Vagina (tissue), 2 donors: ENCODE results near the gene CCDC57. TPM values are rescaled to one million over a fixed set of nuclear protein-coding genes. Genes with fewer than 3 reads are reported as not detected.

ENCODE experiments used
- DNase-seq, 2 donors: peaks; one replicate each; pipeline ENCODE4 v3.0.0-alpha.2; 2017; ENCODE audit errors: extremely low spot score in 2 of 2
- H3K27ac ChIP-seq: fragments of 200-600 bp; sonication (generic); one replicate; pipeline ENCODE4 v1.5.1; 2019
- H3K27me3 ChIP-seq: fragments of 200-600 bp; sonication (generic); one replicate; pipeline ENCODE4 v1.5.1; 2019
- H3K36me3 ChIP-seq, 2 donors: fragments of 200-600 bp; sonication (generic); one replicate each; pipeline ENCODE4 v1.5.1; 2017 to 2019
- H3K4me1 ChIP-seq: fragments of 200-600 bp; sonication (generic); one replicate; pipeline ENCODE4 v1.5.1; 2019
- H3K4me3 ChIP-seq, 2 donors: fragments of 200-600 bp; sonication (generic); 1 replicate in 1 of 2; 2 replicates in 1 of 2; pipeline ENCODE4 v1.5.1; 2016 to 2019
- H3K9me3 ChIP-seq: fragments of 200-600 bp; sonication (generic); one replicate; pipeline ENCODE4 v1.5.1; 2019
- POLR2A ChIP-seq, 2 donors: fragments of 450-650 bp; IDR thresholded peaks; one replicate each; pipeline ENCODE4 v1.6.1; 2017; ENCODE audit warnings: antibody characterized with exemption in 2 of 2, mild to moderate bottlenecking in 2 of 2, moderate library complexity in 2 of 2
- POLR2AphosphoS5 ChIP-seq, 2 donors: sonication (generic); formaldehyde crosslinking; IDR thresholded peaks; one replicate each; pipeline ENCODE4 v1.9.0; 2017; ENCODE audit warnings: antibody characterized with exemption in 2 of 2, mild to moderate bottlenecking in 2 of 2, low read depth in 1 of 2; ENCODE audit not compliant: insufficient read depth in 1 of 2
- intact Hi-C: fragments of 100-400 bp; cut with DNase I; formaldehyde crosslinking; loops from one replicate; pipeline ENCODE4 v1.15.1; 2023
- total RNA-seq: library from RNA; depleted of rRNA; stranded (reverse); fragments of >200 nt; gene quantifications from one replicate; pipeline ENCODE4 v1.2.3, GENCODE V29; 2016
- TF ChIP-seq, protein P1 (sequence below), 3 experiments: fragments of 450-650 bp in 2 of 3; fragments of 200-600 bp in 1 of 3; sonication (generic) in 1 of 3; IDR thresholded peaks; one replicate each; pipeline ENCODE4 v1.5.1; 2017 to 2019; ENCODE audit warnings: antibody characterized with exemption in 3 of 3, mild to moderate bottlenecking in 2 of 3, moderate library complexity in 2 of 3

The CCDC57 gene
- total RNA-seq, 1 donor from 2014 or later = 26.5 TPM

GRCh38 chr17:82058855-82059249, 153.8 kb downstream of the CCDC57 start:
- no peak for DNase-seq
- Histone ChIP-seq H3K4me1 (peaks cover 8% of the 10 kb centered on the region), H3K27me3 (no peaks in the 10 kb centered on the region), H3K4me3 (no peak overlapping the region), H3K36me3 (peaks cover 0 to 83% of the 10 kb centered on the region in 2 donors), H3K27ac (no peak overlapping the region), H3K9me3 (no peaks in the 10 kb centered on the region)
- TF ChIP-seq POLR2AphosphoS5 (IDR thresholded peaks at IDR 0.05; ENCODE audit: insufficient read depth in 1 of 2, low read depth in 1 of 2) (no peak), POLR2A (IDR thresholded peaks at IDR 0.05) (no peak)
- TF ChIP-seq, protein P1, sequence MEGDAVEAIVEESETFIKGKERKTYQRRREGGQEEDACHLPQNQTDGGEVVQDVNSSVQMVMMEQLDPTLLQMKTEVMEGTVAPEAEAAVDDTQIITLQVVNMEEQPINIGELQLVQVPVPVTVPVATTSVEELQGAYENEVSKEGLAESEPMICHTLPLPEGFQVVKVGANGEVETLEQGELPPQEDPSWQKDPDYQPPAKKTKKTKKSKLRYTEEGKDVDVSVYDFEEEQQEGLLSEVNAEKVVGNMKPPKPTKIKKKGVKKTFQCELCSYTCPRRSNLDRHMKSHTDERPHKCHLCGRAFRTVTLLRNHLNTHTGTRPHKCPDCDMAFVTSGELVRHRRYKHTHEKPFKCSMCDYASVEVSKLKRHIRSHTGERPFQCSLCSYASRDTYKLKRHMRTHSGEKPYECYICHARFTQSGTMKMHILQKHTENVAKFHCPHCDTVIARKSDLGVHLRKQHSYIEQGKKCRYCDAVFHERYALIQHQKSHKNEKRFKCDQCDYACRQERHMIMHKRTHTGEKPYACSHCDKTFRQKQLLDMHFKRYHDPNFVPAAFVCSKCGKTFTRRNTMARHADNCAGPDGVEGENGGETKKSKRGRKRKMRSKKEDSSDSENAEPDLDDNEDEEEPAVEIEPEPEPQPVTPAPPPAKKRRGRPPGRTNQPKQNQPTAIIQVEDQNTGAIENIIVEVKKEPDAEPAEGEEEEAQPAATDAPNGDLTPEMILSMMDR (IDR thresholded peaks at IDR 0.05) = no peak
- intact Hi-C loops = no loop called here

GRCh38 chr17:82058230-82058854, 154.3 kb downstream of the CCDC57 start:
- no peak for DNase-seq
- peaks cover 0 to 83% of the 10 kb centered on the region in 2 donors for H3K36me3 ChIP-seq
- intact Hi-C loops = no loop called here

GRCh38 chr17:82056729-82057621, 155.7 kb downstream of the CCDC57 start:
- DNase-seq = no peak
- H3K9me3 ChIP-seq = no peaks in the 10 kb centered on the region
- H3K27me3 ChIP-seq = no peaks in the 10 kb centered on the region
- no peak overlapping the region for H3K27ac ChIP-seq
- TF ChIP-seq POLR2A (IDR thresholded peaks at IDR 0.05) (no peak), POLR2AphosphoS5 (IDR thresholded peaks at IDR 0.05; ENCODE audit: insufficient read depth in 1 of 2, low read depth in 1 of 2) (no peak)
- TF ChIP-seq, protein P1 (IDR thresholded peaks at IDR 0.05) = no peak
- intact Hi-C loops = no loop called here
- peaks cover 0 to 69% of the 10 kb centered on the region in 2 donors for H3K36me3 ChIP-seq
- H3K4me3 ChIP-seq = no peak overlapping the region
- peaks cover 19% of the 10 kb centered on the region for H3K4me1 ChIP-seq

More at GRCh38 chr17:82058230-82058854, 154.3 kb downstream of the CCDC57 start:
- Histone ChIP-seq H3K4me1 (peaks cover 8% of the 10 kb centered on the region), H3K27me3 (no peaks in the 10 kb centered on the region), H3K9me3 (no peaks in the 10 kb centered on the region), H3K27ac (no peak overlapping the region), H3K4me3 (no peak overlapping the region)
- TF ChIP-seq POLR2AphosphoS5 (IDR thresholded peaks at IDR 0.05; ENCODE audit: insufficient read depth in 1 of 2, low read depth in 1 of 2) = no peak

DNA sequence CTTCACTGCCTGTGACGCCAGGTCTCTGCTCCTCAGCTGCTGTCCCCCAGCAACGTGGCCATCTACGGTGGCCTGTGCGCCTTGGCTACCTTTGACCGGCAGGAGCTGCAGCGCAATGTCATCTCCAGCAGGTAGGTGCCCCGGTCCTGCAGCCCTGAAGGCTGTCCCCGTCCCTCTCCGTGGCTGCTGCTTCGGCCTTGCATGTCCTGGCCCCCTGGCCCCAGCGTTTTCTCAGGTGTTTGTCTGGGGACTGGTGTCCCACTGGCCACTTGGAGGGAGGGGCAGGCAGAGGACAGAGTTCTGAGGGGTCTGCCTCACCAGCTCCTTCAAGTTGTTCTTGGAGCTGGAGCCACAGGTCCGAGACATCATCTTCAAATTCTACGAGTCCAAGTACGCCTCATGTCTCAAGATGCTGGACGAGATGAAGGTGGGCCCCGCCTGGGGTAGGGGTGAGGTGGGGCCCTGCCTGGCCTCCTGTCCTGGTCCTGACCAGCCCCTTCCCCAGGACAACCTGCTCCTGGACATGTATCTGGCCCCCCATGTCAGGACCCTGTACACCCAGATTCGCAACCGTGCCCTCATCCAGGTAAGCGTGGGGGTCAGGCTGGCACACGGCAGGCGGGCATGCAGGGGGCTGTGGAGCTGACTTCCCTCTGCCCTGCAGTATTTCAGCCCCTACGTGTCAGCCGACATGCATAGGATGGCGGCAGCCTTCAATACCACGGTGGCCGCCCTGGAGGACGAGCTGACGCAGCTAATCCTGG, 156.5 kb downstream of the CCDC57 start:
- DNase-seq = no peak
- Histone ChIP-seq H3K27ac (no peak overlapping the region), H3K4me1 (peaks cover 20% of the 10 kb centered on the region), H3K4me3 (no peak overlapping the region), H3K36me3 (peaks cover 0 to 61% of the 10 kb centered on the region in 2 donors), H3K27me3 (no peaks in the 10 kb centered on the region), H3K9me3 (no peaks in the 10 kb centered on the region)
- TF ChIP-seq, protein P1 (IDR thresholded peaks at IDR 0.05) = no peak
- TF ChIP-seq POLR2A (IDR thresholded peaks at IDR 0.05) = no peak
- no peak for TF ChIP-seq POLR2AphosphoS5 (IDR thresholded peaks at IDR 0.05; ENCODE audit: insufficient read depth in 1 of 2, low read depth in 1 of 2)
- intact Hi-C loops = no loop called here
